Spleen (tissue), 7 donors: ENCODE results near the gene ACP2.

Experiments used
- POLR2A ChIP-seq, 3 donors: fragments of 450-650 bp; IDR thresholded peaks; one replicate each; pipeline ENCODE4 v1.5.1; 2017; ENCODE audit warnings: antibody characterized with exemption in 3 of 3, mild to moderate bottlenecking in 1 of 3
- POLR2AphosphoS5 ChIP-seq, 3 donors: sonication (generic); formaldehyde crosslinking; IDR thresholded peaks; one replicate each; pipeline ENCODE4 v1.5.1; 2017; ENCODE audit warnings: antibody characterized with exemption in 3 of 3
- TF ChIP-seq, protein P1 (sequence below), 11 experiments: fragments of 200-600 bp in 7 of 11; fragments of 450-650 bp in 4 of 11; sonication (generic) in 4 of 11; IDR thresholded peaks in 8 of 11; conservative IDR thresholded peaks in 3 of 11; 1 replicate in 7 of 11; 2 replicates in 4 of 11; pipeline versions ENCODE4 v1.4.0 to v1.8.0; 2016 to 2021; ENCODE audit warnings: antibody characterized with exemption in 11 of 11, inconsistent platforms in 4 of 11, mild to moderate bottlenecking in 1 of 11
- donor health status: DM: no; HTN: no; CAD: no; lungs with moderate emphysema.
- donor health status: DM: no; HTN: no; CAD: no.
- donor health status: DM: no; HTN: no; CAD: no.

DNA sequence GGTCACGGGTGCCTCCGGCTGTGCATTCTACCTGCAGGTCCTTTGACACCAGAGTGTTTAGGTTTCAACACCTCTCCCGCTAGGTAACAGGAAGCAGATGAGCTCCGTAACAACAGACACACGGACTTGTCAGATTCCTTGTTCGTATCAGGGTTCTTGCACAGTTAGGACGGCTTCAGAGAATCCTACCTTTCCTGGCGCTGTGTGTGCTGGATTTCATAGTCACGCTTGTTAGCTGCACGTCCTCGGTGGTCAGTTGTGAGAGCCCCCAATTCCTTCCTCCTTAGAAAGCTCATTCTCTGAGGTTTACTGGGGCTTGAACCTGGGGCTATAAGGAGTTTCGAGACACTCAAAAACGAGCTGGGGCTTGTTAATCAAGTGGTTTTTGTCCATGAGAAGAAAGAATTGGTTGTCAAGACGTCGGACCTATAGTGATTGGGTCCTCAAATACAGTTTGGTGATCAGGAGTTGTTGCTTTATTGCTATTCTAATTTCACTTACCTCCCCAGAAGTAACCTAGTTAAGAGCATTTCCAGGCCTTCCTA is 33.2 kb downstream of the ACP2 start:
- TF ChIP-seq POLR2A (IDR thresholded peaks at IDR 0.05) (no peak), POLR2AphosphoS5 (IDR thresholded peaks at IDR 0.05) (no peak)
- TF ChIP-seq, protein P1, sequence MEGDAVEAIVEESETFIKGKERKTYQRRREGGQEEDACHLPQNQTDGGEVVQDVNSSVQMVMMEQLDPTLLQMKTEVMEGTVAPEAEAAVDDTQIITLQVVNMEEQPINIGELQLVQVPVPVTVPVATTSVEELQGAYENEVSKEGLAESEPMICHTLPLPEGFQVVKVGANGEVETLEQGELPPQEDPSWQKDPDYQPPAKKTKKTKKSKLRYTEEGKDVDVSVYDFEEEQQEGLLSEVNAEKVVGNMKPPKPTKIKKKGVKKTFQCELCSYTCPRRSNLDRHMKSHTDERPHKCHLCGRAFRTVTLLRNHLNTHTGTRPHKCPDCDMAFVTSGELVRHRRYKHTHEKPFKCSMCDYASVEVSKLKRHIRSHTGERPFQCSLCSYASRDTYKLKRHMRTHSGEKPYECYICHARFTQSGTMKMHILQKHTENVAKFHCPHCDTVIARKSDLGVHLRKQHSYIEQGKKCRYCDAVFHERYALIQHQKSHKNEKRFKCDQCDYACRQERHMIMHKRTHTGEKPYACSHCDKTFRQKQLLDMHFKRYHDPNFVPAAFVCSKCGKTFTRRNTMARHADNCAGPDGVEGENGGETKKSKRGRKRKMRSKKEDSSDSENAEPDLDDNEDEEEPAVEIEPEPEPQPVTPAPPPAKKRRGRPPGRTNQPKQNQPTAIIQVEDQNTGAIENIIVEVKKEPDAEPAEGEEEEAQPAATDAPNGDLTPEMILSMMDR (IDR thresholded peaks at IDR 0.05 in 8 of 11, conservative IDR thresholded peaks at IDR 0.05 in 3 of 11): no peak
